Lower leg skin (tissue), 4 donors: ENCODE measurements around the gene PCNX1. TPM values are rescaled to one million over a fixed set of nuclear protein-coding genes. Genes with fewer than 3 reads are reported as not detected.

Experiments used
- DNase-seq, 2 donors: peaks; one replicate each; pipeline ENCODE4 v3.0.0-alpha.2; 2019; ENCODE audit warnings: low spot score in 2 of 2
- H3K4me3 ChIP-seq: fragments of 200-600 bp; sonication (generic); 2 replicates; pipeline ENCODE4 v1.5.1; 2017; ENCODE audit warnings: mild to moderate bottlenecking, low read depth; ENCODE audit not compliant: poor library complexity, severe bottlenecking
- POLR2A ChIP-seq, 2 donors: fragments of 450-650 bp; IDR thresholded peaks; one replicate each; pipeline ENCODE4 v1.6.1; 2016 to 2017; ENCODE audit warnings: antibody characterized with exemption in 2 of 2, mild to moderate bottlenecking in 1 of 2, moderate library complexity in 1 of 2
- WGBS, 2 donors: methylation state at CpG; one replicate each; pipeline ENCODE4 v1.1.5; 2018; 5-methylcytosine and 5-hydroxymethylcytosine counted together
- intact Hi-C: fragments of 100-400 bp; cut with DNase I; formaldehyde crosslinking; loops from one replicate; pipeline ENCODE4 v1.15.0; 2023; ENCODE audit warnings: low total_unique reads
- total RNA-seq, 4 donors: library from RNA; depleted of rRNA; stranded (reverse); fragments of >200 nt; gene quantifications; one replicate each; pipeline ENCODE4 v1.1.0, GENCODE V29; 2016
- TF ChIP-seq, protein P1 (sequence below), 3 donors: fragments of 450-650 bp; IDR thresholded peaks; one replicate each; pipeline ENCODE4 v1.5.1; 2016; ENCODE audit warnings: antibody characterized with exemption in 3 of 3, mild to moderate bottlenecking in 3 of 3, moderate library complexity in 2 of 3

The PCNX1 gene
- total RNA-seq, 4 donors from 2014 or later = 14.7 to 29.4 (median 25.6) TPM

DNA sequence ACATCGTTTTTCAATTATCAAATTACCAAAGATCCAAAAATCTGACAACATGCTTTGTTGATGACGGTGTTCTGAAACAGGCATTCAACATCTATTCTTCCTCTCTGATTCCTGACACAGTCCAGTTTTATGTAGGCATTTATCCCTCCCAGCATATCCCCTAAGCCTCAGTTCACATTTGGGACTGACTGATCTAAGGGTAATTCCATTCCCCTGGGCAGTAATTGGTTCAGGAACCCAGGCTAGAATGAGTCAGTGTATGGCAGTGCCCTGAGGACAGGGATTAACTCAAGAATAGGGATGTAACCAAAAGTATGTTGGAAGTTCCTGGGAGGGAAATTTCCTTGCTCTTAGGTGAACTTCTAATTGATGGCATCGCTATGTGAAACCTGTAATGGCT lies 10.3 kb upstream of the PCNX1 start:
- intact Hi-C loops = no loop called here
- TF ChIP-seq POLR2A (IDR thresholded peaks at IDR 0.05) = no peak
- TF ChIP-seq, protein P1, sequence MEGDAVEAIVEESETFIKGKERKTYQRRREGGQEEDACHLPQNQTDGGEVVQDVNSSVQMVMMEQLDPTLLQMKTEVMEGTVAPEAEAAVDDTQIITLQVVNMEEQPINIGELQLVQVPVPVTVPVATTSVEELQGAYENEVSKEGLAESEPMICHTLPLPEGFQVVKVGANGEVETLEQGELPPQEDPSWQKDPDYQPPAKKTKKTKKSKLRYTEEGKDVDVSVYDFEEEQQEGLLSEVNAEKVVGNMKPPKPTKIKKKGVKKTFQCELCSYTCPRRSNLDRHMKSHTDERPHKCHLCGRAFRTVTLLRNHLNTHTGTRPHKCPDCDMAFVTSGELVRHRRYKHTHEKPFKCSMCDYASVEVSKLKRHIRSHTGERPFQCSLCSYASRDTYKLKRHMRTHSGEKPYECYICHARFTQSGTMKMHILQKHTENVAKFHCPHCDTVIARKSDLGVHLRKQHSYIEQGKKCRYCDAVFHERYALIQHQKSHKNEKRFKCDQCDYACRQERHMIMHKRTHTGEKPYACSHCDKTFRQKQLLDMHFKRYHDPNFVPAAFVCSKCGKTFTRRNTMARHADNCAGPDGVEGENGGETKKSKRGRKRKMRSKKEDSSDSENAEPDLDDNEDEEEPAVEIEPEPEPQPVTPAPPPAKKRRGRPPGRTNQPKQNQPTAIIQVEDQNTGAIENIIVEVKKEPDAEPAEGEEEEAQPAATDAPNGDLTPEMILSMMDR (IDR thresholded peaks at IDR 0.05) = no peak
- H3K4me3 ChIP-seq = no peak overlapping the region
- 69 to 87% methylated on average over 3 of the region's 3 CpGs for WGBS, 2 donors
- DNase-seq = no peak

DNA sequence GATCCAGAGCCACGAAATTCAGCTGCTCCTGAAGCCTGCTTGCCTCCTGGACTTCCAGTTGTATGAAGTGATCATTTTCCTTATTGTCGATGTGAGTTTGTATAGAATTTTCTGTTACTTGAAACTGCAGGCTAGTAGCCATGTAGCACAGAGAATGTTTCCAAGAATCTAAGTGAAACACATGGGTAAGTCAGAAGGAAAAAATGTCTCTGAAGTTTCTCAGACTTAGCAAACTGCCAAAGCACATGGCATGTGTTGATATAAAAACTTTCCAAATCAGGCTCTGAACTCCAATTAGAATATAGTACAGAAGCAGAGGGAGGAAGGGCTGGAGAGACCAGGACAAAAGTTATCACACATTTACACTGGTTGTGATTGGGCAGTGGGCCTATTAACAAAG lies 9.8 kb upstream of the PCNX1 start:
- intact Hi-C loops = no loop called here
- peak in 1 of 2 donors; percentile 46 for DNase-seq
- 54 to 56% methylated on average over 2 of the region's 2 CpGs for WGBS, 2 donors
- TF ChIP-seq POLR2A (IDR thresholded peaks at IDR 0.05) = no peak
- no peak overlapping the region for H3K4me3 ChIP-seq

DNA sequence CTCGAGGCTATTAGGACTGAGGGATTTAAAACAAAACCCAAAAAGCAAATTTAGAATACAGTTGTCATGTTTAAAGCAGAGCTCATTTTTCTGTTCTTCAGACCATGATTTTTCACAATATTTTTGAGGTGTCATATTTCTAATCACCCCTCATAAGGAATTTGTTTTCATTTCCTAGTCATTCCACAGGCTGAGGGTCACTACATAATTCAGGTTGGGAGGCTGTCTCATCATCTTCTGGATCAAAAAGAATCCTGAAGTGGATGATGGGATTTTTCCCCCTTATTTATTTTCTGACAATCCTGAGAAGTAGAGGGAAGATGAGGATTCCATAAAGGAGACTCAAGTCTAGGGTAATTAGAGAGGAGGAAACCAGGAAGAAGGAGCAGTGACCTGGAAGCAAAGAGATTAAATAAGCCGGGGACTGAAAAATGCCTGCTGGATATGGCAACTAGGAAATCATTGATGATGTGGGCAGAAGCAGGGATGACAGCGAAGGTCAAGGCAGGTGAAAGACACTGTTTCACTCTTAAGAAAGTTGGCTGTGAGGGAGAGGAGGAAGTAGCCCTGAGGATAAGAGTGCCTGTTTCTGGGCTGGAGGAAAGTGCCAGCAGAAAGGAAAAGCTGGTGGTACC lies 9.0 kb upstream of the PCNX1 start:
- no peak for DNase-seq
- TF ChIP-seq POLR2A (IDR thresholded peaks at IDR 0.05) = no peak
- TF ChIP-seq, protein P1 (IDR thresholded peaks at IDR 0.05) = no peak
- H3K4me3 ChIP-seq = no peak overlapping the region
- intact Hi-C loops = no loop called here
- 79 to 85% methylated on average over 3 of the region's 3 CpGs for WGBS, 2 donors

DNA sequence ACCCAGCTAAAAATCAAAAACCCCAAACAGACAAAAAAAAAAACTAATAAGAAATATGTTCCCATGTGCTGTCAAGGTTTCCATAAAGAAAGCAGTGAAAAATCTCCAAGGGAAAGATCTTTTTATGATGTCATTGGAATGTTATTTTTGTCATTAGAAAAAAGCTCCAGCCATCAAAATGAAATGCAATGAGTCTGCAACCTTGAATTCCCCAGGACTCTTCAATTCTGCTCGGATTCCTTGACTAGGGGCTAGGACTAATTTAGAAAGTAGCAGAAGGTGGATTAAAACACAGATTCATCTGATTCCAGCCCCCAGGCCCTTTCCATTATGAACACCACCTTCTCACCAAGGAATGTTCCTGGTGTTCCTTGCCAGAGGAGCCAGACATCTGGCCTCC lies 6.0 kb upstream of the PCNX1 start:
- intact Hi-C loops = no loop called here
- TF ChIP-seq POLR2A (IDR thresholded peaks at IDR 0.05) = no peak
- TF ChIP-seq, protein P1 (IDR thresholded peaks at IDR 0.05) = no peak

DNA sequence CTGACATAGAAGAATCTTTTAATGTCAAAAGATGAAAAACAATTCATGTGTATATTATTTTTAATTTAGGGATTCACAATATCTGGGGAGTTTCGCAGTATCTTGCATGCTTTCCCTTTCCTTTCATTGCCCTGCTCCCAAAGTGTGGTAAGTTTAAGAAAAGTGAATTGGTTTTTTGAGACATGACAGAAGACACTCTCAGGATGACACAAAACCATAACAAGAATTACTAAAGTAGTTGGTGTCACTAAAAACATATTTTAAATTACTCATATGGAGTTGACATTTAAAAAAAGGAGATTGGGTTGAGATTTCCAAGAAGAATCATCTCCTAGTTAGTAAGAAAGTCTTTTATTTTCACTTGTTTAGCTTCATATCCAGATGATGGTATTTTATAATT lies 5.1 kb upstream of the PCNX1 start:
- H3K4me3 ChIP-seq = no peak overlapping the region
- DNase-seq = no peak
- no peak for TF ChIP-seq POLR2A (IDR thresholded peaks at IDR 0.05)
- TF ChIP-seq, protein P1 (IDR thresholded peaks at IDR 0.05) = no peak
- intact Hi-C loops = no loop called here
- WGBS, 2 donors = 100% methylated on average over 1 of the region's 1 CpG

More for the DNA sequence above, 6.0 kb upstream of the PCNX1 start:
- no peak overlapping the region for H3K4me3 ChIP-seq
- WGBS, 2 donors = 47 to 78% methylated on average over 1 of the region's 1 CpG
- no peak for DNase-seq

DNA sequence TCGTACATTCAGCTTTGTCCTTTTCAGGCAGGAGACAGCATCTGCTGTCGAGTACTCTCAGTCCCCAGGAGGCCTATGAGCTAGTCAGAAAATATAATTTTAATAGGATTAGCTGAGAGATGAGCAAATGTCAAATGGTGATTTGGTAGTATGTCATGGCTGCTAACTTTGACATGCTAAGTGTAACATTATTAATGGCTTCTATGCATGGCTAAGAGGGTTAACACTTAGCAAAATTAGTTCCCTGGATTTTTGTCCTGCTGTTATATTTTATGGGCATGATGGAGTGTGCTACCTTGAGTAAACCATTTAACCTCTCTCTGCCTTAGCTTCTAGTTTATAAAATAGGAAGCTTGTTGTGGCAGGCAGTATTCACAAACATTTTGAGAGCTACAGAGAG lies 2.9 kb upstream of the PCNX1 start:
- intact Hi-C loops = no loop called here
- WGBS, 2 donors = 83 to 91% methylated on average over 2 of the region's 2 CpGs

More for the DNA sequence above, 2.9 kb upstream of the PCNX1 start:
- no peak for DNase-seq
- TF ChIP-seq POLR2A (IDR thresholded peaks at IDR 0.05) = no peak
- TF ChIP-seq, protein P1 (IDR thresholded peaks at IDR 0.05) = no peak
- H3K4me3 ChIP-seq = no peak overlapping the region
